SK-N-SH (cell line): ENCODE data around the gene CTNNA3. TPM values are rescaled to one million over a fixed set of nuclear protein-coding genes. Genes with fewer than 3 reads are reported as not detected.

Experiments
- CTCF ChIA-PET: fragments of 300-600, 350-600 bp; formaldehyde crosslinking; extraction: SDS; loops from one replicate; lab custom pipeline; 2021; lab: Yijun Ruan, JAX
- POLR2A ChIA-PET: fragments of 350-600 bp; sonication (Branson Sonifier 250); formaldehyde crosslinking; extraction: SDS; loops from one replicate; lab custom pipeline; 2020; ENCODE audit warnings: antibody characterized with exemption, inconsistent platforms; lab: Yijun Ruan, JAX
- DNase-seq: peaks from one replicate; pipeline ENCODE4 v3.0.0; 2012
- H2AFZ ChIP-seq: fragments of 200-600 bp; sonication (generic); 2 replicates; pipeline ENCODE4 v1.8.1; 2016; ENCODE audit warnings: antibody characterized with exemption, mild to moderate bottlenecking, low read depth
- H3F3A ChIP-seq: fragments of 200-600 bp; sonication (generic); replicated peaks from 2 replicates; pipeline ENCODE3; 2016; ENCODE audit warnings: antibody characterized with exemption, mild to moderate bottlenecking; ENCODE audit not compliant: insufficient read depth
- H3K27ac ChIP-seq, 2 experiments: fragments of 200-500 bp in 1 of 2; fragments of 200-600 bp in 1 of 2; sonication (Bioruptor generic) in 1 of 2; sonication (generic), shearing (Covaris generic) in 1 of 2; 2 replicates each; pipeline versions ENCODE4 v1.5.1 to v1.6.1; 2014 to 2016; ENCODE audit warnings: low read depth in 2 of 2, inconsistent platforms in 1 of 2, low read length in 1 of 2, mild to moderate bottlenecking in 1 of 2, mixed read lengths in 1 of 2
- H3K27me3 ChIP-seq: fragments of 200-600 bp; sonication (generic), shearing (Covaris generic); 2 replicates; pipeline ENCODE4 v1.6.1; 2016; ENCODE audit warnings: mixed run types; ENCODE audit not compliant: insufficient read depth
- H3K36me3 ChIP-seq, 2 experiments: fragments of 200-500 bp in 1 of 2; fragments of 200-600 bp in 1 of 2; sonication (Bioruptor generic) in 1 of 2; sonication (generic) in 1 of 2; replicated peaks in 1 of 2; 2 replicates each; pipeline versions ENCODE3 to v1.5.1; 2014 to 2016; ENCODE audit warnings: low read length in 1 of 2, mild to moderate bottlenecking in 1 of 2; ENCODE audit not compliant: insufficient read depth in 2 of 2, control insufficient read depth in 1 of 2
- H3K4me1 ChIP-seq, 2 experiments: fragments of 200-500 bp in 1 of 2; fragments of 200-600 bp in 1 of 2; sonication (Bioruptor generic) in 1 of 2; sonication (generic), shearing (Covaris generic) in 1 of 2; 2 replicates each; pipeline versions ENCODE4 v1.5.1 to v1.6.1; 2014 to 2016; ENCODE audit warnings: low read depth in 1 of 2, low read length in 1 of 2, mixed run types in 1 of 2; ENCODE audit not compliant: insufficient read depth in 2 of 2, control insufficient read depth in 1 of 2
- H3K4me2 ChIP-seq: fragments of 200-600 bp; sonication (generic), shearing (Covaris generic); 2 replicates; pipeline ENCODE4 v1.6.1; 2017; ENCODE audit warnings: mixed run types
- H3K4me3 ChIP-seq, 2 experiments: fragments of 200-500 bp in 1 of 2; fragments of 200-600 bp in 1 of 2; sonication (Bioruptor generic) in 1 of 2; sonication (generic), shearing (Covaris generic) in 1 of 2; 2 replicates each; pipeline versions ENCODE4 v1.5.1 to v1.8.1; 2014 to 2016; ENCODE audit warnings: low read depth in 2 of 2, inconsistent platforms in 1 of 2, low read length in 1 of 2, mild to moderate bottlenecking in 1 of 2, mixed read lengths in 1 of 2, moderate library complexity in 1 of 2
- H3K79me2 ChIP-seq: fragments of 200-600 bp; sonication (generic); 2 replicates; pipeline ENCODE4 v1.8.1; 2017; ENCODE audit warnings: mild to moderate bottlenecking; ENCODE audit not compliant: insufficient read depth
- H3K9ac ChIP-seq: fragments of 200-600 bp; sonication (generic); 2 replicates; pipeline ENCODE4 v1.6.1; 2017; ENCODE audit warnings: mixed run types
- H3K9me2 ChIP-seq: fragments of 200-600 bp; sonication (generic); 2 replicates; pipeline ENCODE4 v1.6.1; 2017; ENCODE audit warnings: mixed run types
- H3K9me3 ChIP-seq: fragments of 200-600 bp; sonication (generic); 2 replicates; pipeline ENCODE4 v1.6.1; 2017; ENCODE audit warnings: mixed run types, mild to moderate bottlenecking, moderate library complexity
- H4K20me1 ChIP-seq: fragments of 200-600 bp; sonication (generic); 2 replicates; pipeline ENCODE4 v1.6.1; 2017; ENCODE audit warnings: mild to moderate bottlenecking, mixed run types; ENCODE audit not compliant: insufficient read depth
- EP300 ChIP-seq, 2 experiments: IDR thresholded peaks; 2 replicates each; pipeline versions ENCODE4 v1.4.0 to v1.6.1; 2012; ENCODE audit warnings: borderline replicate concordance in 1 of 2, low read depth in 1 of 2, low read length in 1 of 2
- EZH2phosphoT487 ChIP-seq: fragments of 200-600 bp; sonication (generic); IDR thresholded peaks from 2 replicates; pipeline ENCODE4 v1.6.1; 2017; ENCODE audit warnings: low read depth, mixed run types, mild to moderate bottlenecking, antibody characterized with exemption, moderate library complexity, borderline replicate concordance
- FOXJ3 ChIP-seq: sonication (generic); formaldehyde crosslinking; IDR thresholded peaks from 2 replicates; pipeline ENCODE4 v1.5.1; 2020; ENCODE audit warnings: mild to moderate bottlenecking, missing genetic modification reagents
- NFIC ChIP-seq: IDR thresholded peaks from 2 replicates; pipeline ENCODE4 v1.4.0; 2012; ENCODE audit warnings: borderline replicate concordance
- POLR2AphosphoS5 ChIP-seq: IDR thresholded peaks from 2 replicates; pipeline ENCODE4 v1.6.1; 2012; ENCODE audit warnings: low read depth, low read length
- RAD21 ChIP-seq: IDR thresholded peaks from 2 replicates; pipeline ENCODE4 v1.6.1; 2012; ENCODE audit warnings: mild to moderate bottlenecking, low read length
- RCOR1 ChIP-seq: fragments of 150-350 bp; IDR thresholded peaks from 2 replicates; pipeline ENCODE4 v1.6.1; 2017; ENCODE audit warnings: antibody characterized with exemption, low read length
- RXRA ChIP-seq: IDR thresholded peaks from 2 replicates; pipeline ENCODE4 v1.4.0; 2012; ENCODE audit warnings: low read depth, mild to moderate bottlenecking, borderline replicate concordance
- SMC3 ChIP-seq: IDR thresholded peaks from 2 replicates; pipeline ENCODE4 v1.6.1; 2012; ENCODE audit warnings: low read depth, low read length, improper control_type of control experiment
- TAF1 ChIP-seq: IDR thresholded peaks from 2 replicates; pipeline ENCODE4 v1.6.1; 2012; ENCODE audit warnings: low read depth, mild to moderate bottlenecking, low read length, moderate library complexity, borderline replicate concordance
- TEAD4 ChIP-seq: IDR thresholded peaks from 2 replicates; pipeline ENCODE4 v1.4.0; 2012; ENCODE audit warnings: mild to moderate bottlenecking, borderline replicate concordance; ENCODE audit not compliant: insufficient read depth
- WGBS: methylation state at CpG from one replicate; pipeline ENCODE4 v1.1.6; 2017; ENCODE audit warnings: low lambda C conversion rate; 5-methylcytosine and 5-hydroxymethylcytosine counted together
- polyA plus RNA-seq, 3 experiments: library from polyadenylated mRNA; depleted of rRNA; stranded (reverse); fragments of >200 nt; gene quantifications; 2 replicates each; pipeline ENCODE4 v1.2.3, GENCODE V29; 2012
- TF ChIP-seq, protein P1 (sequence below): IDR thresholded peaks from 2 replicates; pipeline ENCODE4 v1.4.0; 2012; ENCODE audit warnings: low read depth
- TF ChIP-seq, protein P2 (sequence below): IDR thresholded peaks from 2 replicates; pipeline ENCODE4 v1.6.1; 2012; ENCODE audit warnings: mild to moderate bottlenecking, low read depth, low read length, moderate library complexity
- TF ChIP-seq, protein P3 (sequence below): IDR thresholded peaks from 2 replicates; pipeline ENCODE4 v1.4.0; 2012; ENCODE audit warnings: low read depth, borderline replicate concordance

CTNNA3 gene
- polyA plus RNA-seq, 1 of the 3 experiments (the other 2 are of a cell fraction): not detected

DNA sequence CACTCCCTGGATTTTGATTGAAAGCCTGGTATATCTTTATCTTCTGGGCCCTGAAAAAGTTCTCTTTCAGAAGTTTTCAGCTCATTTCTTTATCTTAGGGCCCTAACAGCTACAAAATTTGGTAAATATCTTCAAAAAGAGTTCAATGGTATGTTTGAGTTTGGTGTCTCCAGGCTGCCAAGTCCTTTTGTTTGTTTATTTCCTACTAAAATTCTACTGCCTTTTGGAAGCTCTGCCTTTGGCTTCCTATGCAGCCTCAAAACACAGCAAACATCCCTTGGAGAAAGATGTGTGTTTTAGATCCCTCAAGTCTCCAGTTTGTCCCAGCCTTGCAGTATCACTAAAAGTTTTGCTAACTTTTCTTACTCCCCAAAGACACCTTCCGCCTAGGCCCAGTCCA lies 623.3 kb downstream of the CTNNA3 start:
- Histone ChIP-seq H3K4me2 (no peak overlapping the region), H3K9me2 (no peaks in the 10 kb centered on the region), H3K27me3 (no peaks in the 10 kb centered on the region), H3K4me1 (no peaks in the 10 kb centered on the region), H3K36me3 (no peaks in the 10 kb centered on the region), H4K20me1 (no peaks in the 10 kb centered on the region), H3K79me2 (no peaks in the 10 kb centered on the region), H2AFZ (no peak overlapping the region), H3K9me3 (no peaks in the 10 kb centered on the region), H3F3A (no peaks in the 10 kb centered on the region), H3K27ac (no peak overlapping the region), H3K9ac (no peak overlapping the region), H3K4me3 (no peak overlapping the region)
- TF ChIP-seq RXRA: no peak
- TF ChIP-seq, protein P1, sequence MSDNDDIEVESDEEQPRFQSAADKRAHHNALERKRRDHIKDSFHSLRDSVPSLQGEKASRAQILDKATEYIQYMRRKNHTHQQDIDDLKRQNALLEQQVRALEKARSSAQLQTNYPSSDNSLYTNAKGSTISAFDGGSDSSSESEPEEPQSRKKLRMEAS: no peak
- no peak for TF ChIP-seq SMC3
- no peak for TF ChIP-seq FOXJ3
- TF ChIP-seq, protein P2, sequence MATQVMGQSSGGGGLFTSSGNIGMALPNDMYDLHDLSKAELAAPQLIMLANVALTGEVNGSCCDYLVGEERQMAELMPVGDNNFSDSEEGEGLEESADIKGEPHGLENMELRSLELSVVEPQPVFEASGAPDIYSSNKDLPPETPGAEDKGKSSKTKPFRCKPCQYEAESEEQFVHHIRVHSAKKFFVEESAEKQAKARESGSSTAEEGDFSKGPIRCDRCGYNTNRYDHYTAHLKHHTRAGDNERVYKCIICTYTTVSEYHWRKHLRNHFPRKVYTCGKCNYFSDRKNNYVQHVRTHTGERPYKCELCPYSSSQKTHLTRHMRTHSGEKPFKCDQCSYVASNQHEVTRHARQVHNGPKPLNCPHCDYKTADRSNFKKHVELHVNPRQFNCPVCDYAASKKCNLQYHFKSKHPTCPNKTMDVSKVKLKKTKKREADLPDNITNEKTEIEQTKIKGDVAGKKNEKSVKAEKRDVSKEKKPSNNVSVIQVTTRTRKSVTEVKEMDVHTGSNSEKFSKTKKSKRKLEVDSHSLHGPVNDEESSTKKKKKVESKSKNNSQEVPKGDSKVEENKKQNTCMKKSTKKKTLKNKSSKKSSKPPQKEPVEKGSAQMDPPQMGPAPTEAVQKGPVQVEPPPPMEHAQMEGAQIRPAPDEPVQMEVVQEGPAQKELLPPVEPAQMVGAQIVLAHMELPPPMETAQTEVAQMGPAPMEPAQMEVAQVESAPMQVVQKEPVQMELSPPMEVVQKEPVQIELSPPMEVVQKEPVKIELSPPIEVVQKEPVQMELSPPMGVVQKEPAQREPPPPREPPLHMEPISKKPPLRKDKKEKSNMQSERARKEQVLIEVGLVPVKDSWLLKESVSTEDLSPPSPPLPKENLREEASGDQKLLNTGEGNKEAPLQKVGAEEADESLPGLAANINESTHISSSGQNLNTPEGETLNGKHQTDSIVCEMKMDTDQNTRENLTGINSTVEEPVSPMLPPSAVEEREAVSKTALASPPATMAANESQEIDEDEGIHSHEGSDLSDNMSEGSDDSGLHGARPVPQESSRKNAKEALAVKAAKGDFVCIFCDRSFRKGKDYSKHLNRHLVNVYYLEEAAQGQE: no peak
- TF ChIP-seq NFIC: no peak
- no peak for TF ChIP-seq RCOR1
- no peak for DNase-seq
- 16% methylated on average over 1 of the region's 1 CpG for WGBS
- ChIA-PET CTCF (no interaction called here), POLR2A (no interaction called here)

DNA sequence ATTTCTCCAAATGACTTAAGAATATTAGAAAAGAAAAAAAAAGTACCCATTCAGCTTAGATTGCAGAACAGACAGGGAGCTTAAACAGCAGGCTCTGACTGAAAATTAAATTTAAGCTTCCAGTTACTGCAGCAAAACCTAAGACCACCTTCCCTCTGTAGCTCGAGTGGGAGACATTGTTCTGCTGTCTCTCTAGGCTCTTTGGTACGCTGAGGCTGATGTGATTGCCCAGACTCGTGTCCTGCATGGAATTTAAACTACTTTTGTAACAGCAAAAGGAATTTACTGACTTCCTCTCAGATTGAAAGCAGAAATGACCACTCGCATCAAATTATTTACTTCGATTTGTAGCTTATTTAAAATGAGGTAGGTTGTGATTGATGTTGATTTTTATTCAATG lies 645.6 kb downstream of the CTNNA3 start:
- Histone ChIP-seq H3K27ac (no peak overlapping the region), H4K20me1 (no peaks in the 10 kb centered on the region), H3K4me1 (no peaks in the 10 kb centered on the region), H3K79me2 (no peaks in the 10 kb centered on the region), H3K4me3 (no peak overlapping the region), H3F3A (no peaks in the 10 kb centered on the region), H3K9ac (no peak overlapping the region), H3K9me3 (no peaks in the 10 kb centered on the region), H3K4me2 (no peak overlapping the region), H3K9me2 (no peaks in the 10 kb centered on the region), H3K36me3 (no peaks in the 10 kb centered on the region), H3K27me3 (no peaks in the 10 kb centered on the region; the same call in 1 of the 2 replicates), H2AFZ (no peak overlapping the region)
- ChIA-PET CTCF (no interaction called here), POLR2A (no interaction called here)
- no peak for DNase-seq
- 3% methylated on average over 5 of the region's 5 CpGs for WGBS
- TF ChIP-seq EP300 (IDR thresholded peaks at IDR 0.05; ENCODE audit: borderline replicate concordance in 1 of 2, low read depth in 1 of 2, low read length in 1 of 2): no peak
- TF ChIP-seq RAD21: no peak
- TF ChIP-seq TEAD4: no peak
- TF ChIP-seq, protein P3, sequence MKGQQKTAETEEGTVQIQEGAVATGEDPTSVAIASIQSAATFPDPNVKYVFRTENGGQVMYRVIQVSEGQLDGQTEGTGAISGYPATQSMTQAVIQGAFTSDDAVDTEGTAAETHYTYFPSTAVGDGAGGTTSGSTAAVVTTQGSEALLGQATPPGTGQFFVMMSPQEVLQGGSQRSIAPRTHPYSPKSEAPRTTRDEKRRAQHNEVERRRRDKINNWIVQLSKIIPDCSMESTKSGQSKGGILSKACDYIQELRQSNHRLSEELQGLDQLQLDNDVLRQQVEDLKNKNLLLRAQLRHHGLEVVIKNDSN: no peak
- TF ChIP-seq POLR2AphosphoS5: no peak
- no peak for TF ChIP-seq TAF1
- no peak for TF ChIP-seq EZH2phosphoT487
